ENCODE data around the gene EYA2. TPM values are rescaled to one million over a fixed set of nuclear protein-coding genes. Genes with fewer than 3 reads are reported as not detected.

EYA2 gene
- total RNA-seq, 1 experiment from 2014 or later, result 0.74 TPM

DNA sequence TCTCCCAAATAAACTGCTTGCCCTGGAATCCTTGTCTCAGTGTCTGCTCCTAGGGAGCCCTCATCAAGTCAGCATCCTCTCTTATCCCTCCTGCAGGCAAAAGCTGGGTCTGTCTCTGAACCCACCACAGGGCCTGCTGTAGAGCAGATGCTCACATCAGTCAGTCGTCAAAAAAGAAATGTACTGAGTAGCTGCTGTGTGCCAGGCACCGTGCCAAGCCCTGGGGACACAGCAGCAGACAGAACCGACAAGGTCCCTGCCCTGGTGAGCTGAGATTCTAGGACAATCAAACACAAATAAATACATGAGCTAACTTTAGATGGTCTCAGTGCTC is 68.5 kb downstream of the EYA2 start:
- Histone ChIP-seq H3K27ac (ENCODE audit: insufficient read length, low read depth, low read length) (no peak overlapping the region), H4K5ac (ENCODE audit: insufficient read length, low read depth, low read length) (no peak overlapping the region), H2BK120ac (ENCODE audit: low read depth, low read length, poor library complexity, severe bottlenecking) (no peak overlapping the region), H3K4ac (ENCODE audit: low read depth, low read length) (no peak overlapping the region), H3K14ac (ENCODE audit: insufficient read depth, low read length) (no peak overlapping the region), H2BK12ac (ENCODE audit: insufficient read length, low read depth, low read length) (no peak overlapping the region), H2AK5ac (ENCODE audit: insufficient read length, low read length) (no peak overlapping the region), H3K4me2 (ENCODE audit: insufficient read depth, insufficient read length, low read length) (no peak overlapping the region), H4K8ac (replicated peaks; ENCODE audit: insufficient read length, low read depth, low read length) (no peak overlapping the region), H3K4me1 (ENCODE audit: insufficient read depth, low read length) (no peaks in the 10 kb centered on the region), H3K23me2 (ENCODE audit: insufficient read length, low read depth, low read length, poor library complexity, severe bottlenecking) (no peaks in the 10 kb centered on the region), H4K20me1 (ENCODE audit: control insufficient read depth, insufficient read depth, insufficient read length) (no peaks in the 10 kb centered on the region), H2BK20ac (ENCODE audit: low read depth, low read length, poor library complexity, severe bottlenecking) (no peak overlapping the region), H3K18ac (ENCODE audit: insufficient read length, low read depth, low read length) (no peak overlapping the region), H3K56ac (ENCODE audit: insufficient read length, low read depth, low read length) (no peak overlapping the region), H2BK15ac (ENCODE audit: low read depth, low read length) (no peak overlapping the region), H2AFZ (ENCODE audit: low read length) (no peak overlapping the region), H3K79me1 (ENCODE audit: insufficient read depth, low read depth, low read length, poor library complexity, severe bottlenecking) (no peaks in the 10 kb centered on the region), H2BK5ac (ENCODE audit: insufficient read length, low read length) (no peak overlapping the region), H3K23ac (ENCODE audit: insufficient read length, low read depth, low read length) (no peak overlapping the region), H3T11ph (ENCODE audit: low read length) (no peak overlapping the region), H3K79me2 (ENCODE audit: insufficient read depth, low read length) (no peaks in the 10 kb centered on the region), H3K9ac (ENCODE audit: extremely low read depth, insufficient read length, low read length) (no peak overlapping the region), H3K9me3 (ENCODE audit: control insufficient read depth, low read depth, low read length) (no peaks in the 10 kb centered on the region), H3K27me3 (ENCODE audit: insufficient read depth, low read length) (no peaks in the 10 kb centered on the region), H4K91ac (ENCODE audit: insufficient read length, low read depth, low read length) (no peak overlapping the region)
- Mint-ChIP-seq H3K27me3 (ENCODE audit: low read depth) (peaks cover 2% of the 10 kb centered on the region), H3K9me3 (no peaks in the 10 kb centered on the region; a peak in 1 of 5 replicates), H3K4me3 (no peak overlapping the region), H3K36me3 (ENCODE audit: insufficient read depth in 1 of 3, low read depth in 3 of 3) (no peaks in the 10 kb centered on the region), H3K4me1 (peaks cover 21 to 24% of the 10 kb centered on the region in 2 experiments), H3K27ac (peak overlapping the region in 2 of 3 experiments; percentile 13 to 30; a peak in 3 of 7 replicates)
- TF ChIP-seq, protein P1, sequence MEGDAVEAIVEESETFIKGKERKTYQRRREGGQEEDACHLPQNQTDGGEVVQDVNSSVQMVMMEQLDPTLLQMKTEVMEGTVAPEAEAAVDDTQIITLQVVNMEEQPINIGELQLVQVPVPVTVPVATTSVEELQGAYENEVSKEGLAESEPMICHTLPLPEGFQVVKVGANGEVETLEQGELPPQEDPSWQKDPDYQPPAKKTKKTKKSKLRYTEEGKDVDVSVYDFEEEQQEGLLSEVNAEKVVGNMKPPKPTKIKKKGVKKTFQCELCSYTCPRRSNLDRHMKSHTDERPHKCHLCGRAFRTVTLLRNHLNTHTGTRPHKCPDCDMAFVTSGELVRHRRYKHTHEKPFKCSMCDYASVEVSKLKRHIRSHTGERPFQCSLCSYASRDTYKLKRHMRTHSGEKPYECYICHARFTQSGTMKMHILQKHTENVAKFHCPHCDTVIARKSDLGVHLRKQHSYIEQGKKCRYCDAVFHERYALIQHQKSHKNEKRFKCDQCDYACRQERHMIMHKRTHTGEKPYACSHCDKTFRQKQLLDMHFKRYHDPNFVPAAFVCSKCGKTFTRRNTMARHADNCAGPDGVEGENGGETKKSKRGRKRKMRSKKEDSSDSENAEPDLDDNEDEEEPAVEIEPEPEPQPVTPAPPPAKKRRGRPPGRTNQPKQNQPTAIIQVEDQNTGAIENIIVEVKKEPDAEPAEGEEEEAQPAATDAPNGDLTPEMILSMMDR (conservative IDR thresholded peaks at IDR 0.05), result no peak
- WGBS (ENCODE audit: extremely low coverage, insufficient read length, low lambda C conversion rate), result no CpG with 5 or more reads among the region's 3 CpGs
- no peak for DNase-seq
